ENCODE measurements around the gene DCLK1. TPM values are rescaled to one million over a fixed set of nuclear protein-coding genes. Genes with fewer than 3 reads are reported as not detected.
"Not testable (repeated sequence)": the region's sequence is repeated elsewhere in the genome, so short reads cannot be mapped to it uniquely, and the experiment has no call there.

The DCLK1 gene
- total RNA-seq, 1 experiment from 2014 or later: 6.7 TPM

- DNase-seq (ENCODE audit: extremely low read depth, low read depth): no peak
Measured at GRCh38 chr13:36132376-36132775, 1.2 kb upstream of the DCLK1 start.

DNA sequence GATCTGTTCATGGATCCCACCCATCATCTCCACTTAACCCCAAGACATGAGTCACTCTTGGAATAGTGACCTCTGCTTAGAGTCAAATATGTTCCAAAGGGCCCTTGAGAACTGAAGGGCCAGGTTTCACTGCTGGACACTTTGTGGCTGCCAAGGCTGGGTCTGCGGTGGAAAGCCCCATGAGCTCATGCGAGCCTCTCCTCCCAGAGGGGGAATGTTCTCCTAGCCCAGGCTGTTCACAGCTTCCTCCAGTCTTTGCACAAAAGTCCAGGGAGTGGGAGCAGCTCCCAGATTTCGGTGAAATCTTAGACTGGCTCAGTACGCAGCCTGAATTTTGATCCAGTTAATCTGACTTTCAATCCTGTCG lies 732 bp upstream of the DCLK1 start:
- no peak for DNase-seq (ENCODE audit: extremely low read depth, low read depth)

DNA sequence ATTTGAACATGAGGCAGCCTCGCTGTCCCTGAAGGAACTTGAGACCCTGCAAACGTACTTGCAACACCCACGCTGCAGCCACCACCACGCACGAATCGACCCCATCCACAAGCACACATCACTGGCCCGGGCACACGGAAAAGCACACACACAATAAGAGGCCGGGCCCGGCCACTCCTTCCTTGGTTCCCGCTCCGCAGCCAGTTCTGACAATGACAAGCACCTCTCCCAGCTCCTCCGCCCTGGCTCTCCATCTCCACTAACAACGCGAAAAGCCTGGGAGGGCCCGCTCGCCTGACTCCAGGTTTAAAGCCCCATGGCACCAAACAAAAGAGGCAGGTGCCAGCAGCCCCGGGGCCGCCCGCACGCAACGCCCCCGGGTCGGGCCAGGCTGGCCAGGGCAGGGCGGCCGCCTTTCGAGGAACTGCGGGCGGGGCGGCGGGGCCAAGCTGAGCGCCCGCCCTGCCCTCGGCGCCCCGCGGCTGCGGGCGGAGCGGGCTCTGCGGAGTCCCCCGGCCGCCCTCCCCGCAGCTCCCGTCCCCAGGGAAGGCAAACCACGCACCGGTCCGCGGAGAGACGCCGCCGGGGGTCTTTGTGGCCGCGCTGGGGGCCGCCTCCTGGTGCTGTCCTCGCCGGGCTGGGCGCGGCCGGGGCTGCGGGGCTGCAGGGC lies 495 bp downstream of the DCLK1 start:
- DNase-seq (ENCODE audit: extremely low read depth, low read depth): no peak

- no peak for DNase-seq (ENCODE audit: extremely low read depth, low read depth)
Measured at GRCh38 chr13:36130193-36130551, 1.0 kb downstream of the DCLK1 start.

GRCh38 chr13:36129539-36129938 lies 1.6 kb downstream of the DCLK1 start:
- DNase-seq (ENCODE audit: extremely low read depth, low read depth): no peak

GRCh38 chr13:36126491-36126890 lies 4.7 kb downstream of the DCLK1 start:
- DNase-seq (ENCODE audit: extremely low read depth, low read depth): no peak

- no peak for DNase-seq (ENCODE audit: extremely low read depth, low read depth)
Measured at GRCh38 chr13:36125841-36126240, 5.3 kb downstream of the DCLK1 start.

- DNase-seq (ENCODE audit: extremely low read depth, low read depth): no peak
Measured at GRCh38 chr13:36124236-36124822, 6.9 kb downstream of the DCLK1 start.

DNA sequence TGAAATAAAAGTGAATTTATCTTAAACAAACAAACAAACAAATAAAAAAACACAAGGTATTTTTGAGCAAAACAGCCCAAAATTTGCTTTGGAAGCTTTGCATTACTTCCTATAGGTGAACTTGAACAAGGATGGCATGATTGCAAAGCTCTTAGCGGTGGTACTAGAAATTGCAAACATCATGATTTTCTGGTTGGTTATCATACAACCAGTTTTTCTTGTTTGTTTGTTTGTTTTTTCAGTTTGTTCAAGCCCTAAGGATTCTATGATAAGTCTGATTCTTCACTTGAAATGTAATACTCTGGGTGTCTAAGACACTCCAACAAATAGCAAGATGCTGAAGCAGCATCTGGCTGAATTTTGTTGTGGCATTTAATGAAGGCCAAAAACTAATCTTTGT lies 15.9 kb downstream of the DCLK1 start:
- DNase-seq (ENCODE audit: extremely low read depth, low read depth): no peak

GRCh38 chr13:36114233-36114632 lies 16.9 kb downstream of the DCLK1 start:
- DNase-seq (ENCODE audit: extremely low read depth, low read depth): no peak

- DNase-seq (ENCODE audit: extremely low read depth, low read depth): no peak
Measured at GRCh38 chr13:36108954-36109353, 22.2 kb downstream of the DCLK1 start.

DNA sequence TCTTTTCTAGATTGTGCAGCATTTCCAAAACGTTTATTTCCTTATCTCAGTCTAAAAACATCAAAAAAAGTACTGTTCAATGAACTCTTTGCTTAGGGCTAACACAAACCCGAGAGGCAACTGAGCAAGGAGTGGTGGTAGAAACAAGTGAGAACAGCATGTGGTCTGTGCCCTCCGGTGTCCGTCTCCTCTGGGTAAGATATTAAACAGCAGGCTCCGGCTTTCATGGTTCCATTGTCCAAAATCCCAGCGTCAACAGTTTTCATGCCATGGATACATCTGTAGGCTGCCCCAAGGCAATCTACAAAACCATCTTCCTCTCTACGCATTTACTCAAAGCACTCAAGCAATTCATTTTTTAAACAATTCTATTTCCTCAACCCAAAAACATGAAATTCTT lies 22.8 kb downstream of the DCLK1 start:
- no peak for DNase-seq (ENCODE audit: extremely low read depth, low read depth)

DNA sequence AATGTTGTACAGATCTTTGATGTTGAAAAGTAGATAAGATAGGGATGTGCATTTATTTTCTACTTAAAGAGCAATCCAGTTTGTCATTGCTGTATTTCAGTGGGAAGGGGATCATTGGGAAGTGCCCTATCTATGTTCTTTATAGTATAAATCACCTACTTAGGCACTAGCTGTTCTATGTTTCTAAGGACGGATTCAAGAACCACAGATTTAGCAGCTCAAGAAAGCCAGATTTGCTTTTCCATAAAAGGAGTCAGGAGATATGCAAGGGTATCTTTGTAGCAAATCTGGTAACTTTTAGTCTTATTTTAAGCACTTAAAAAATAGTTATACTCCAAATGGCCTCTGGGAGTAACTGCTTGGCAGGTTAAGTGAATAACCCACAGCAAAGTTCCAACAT lies 23.7 kb downstream of the DCLK1 start:
- no peak for DNase-seq (ENCODE audit: extremely low read depth, low read depth)

DNA sequence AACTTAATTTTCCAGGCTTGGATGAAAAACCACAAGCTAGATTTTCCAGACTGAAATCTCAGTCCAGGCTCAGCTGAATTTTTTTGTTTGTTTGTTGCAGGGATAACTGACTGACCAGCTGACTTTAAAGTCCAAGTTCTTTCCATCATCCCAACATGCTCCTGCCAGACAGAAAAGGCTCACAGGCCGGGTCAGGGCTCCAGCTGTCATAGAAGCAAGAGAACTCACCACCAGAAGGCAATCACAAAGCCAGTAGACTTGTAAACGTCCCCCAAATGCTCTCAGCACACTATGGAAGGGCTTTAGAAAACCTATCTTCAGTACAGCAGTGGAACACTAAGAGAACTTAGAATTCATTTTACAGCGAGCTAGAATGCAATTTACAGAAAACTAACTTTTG lies 25.5 kb downstream of the DCLK1 start:
- DNase-seq (ENCODE audit: extremely low read depth, low read depth): no peak

DNA sequence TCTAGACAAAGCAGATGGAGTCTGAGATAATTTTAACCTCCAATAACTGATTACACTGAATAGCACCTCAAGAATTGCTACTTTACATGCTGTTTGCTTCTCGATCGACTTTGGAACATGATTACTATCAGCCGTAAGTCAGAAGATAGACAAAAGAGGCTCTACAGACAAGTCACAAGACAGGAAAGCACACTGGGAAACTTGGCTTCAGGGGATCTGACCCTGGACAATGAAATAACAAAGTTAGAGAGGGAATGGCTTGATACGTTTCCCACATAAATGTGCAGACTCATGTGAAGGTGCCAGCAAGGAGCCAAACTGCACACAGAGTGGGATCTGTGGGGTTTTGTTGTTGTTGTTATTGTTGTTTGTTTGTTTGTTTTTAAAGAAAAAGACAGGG lies 28.5 kb downstream of the DCLK1 start:
- DNase-seq (ENCODE audit: extremely low read depth, low read depth): no peak

DNA sequence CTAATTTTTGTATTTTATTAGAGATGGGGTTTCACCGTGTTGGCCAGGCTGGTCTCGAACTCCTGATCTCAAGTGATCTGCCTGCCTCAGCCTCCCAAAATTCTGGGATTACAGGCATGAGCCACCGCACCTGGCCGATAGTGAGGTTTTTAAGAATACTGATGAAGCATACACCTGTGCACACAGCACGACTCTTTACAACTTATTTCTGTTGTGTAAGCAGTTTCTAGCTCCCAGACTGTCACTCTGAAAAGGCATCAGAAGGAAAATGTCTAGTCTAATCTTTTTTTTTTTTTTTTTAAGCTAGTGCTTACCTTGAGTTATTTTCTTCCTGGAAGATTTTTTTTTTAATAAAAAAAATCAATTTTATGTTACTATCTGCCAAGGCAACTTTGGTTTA lies 29.3 kb downstream of the DCLK1 start:
- not testable (repeated sequence) for DNase-seq (ENCODE audit: extremely low read depth, low read depth)

- DNase-seq (ENCODE audit: extremely low read depth, low read depth): no peak
Measured at GRCh38 chr13:36101157-36101556, 30.0 kb downstream of the DCLK1 start.

- DNase-seq (ENCODE audit: extremely low read depth, low read depth): no peak
Measured at GRCh38 chr13:36098080-36098479, 33.1 kb downstream of the DCLK1 start.

DNA sequence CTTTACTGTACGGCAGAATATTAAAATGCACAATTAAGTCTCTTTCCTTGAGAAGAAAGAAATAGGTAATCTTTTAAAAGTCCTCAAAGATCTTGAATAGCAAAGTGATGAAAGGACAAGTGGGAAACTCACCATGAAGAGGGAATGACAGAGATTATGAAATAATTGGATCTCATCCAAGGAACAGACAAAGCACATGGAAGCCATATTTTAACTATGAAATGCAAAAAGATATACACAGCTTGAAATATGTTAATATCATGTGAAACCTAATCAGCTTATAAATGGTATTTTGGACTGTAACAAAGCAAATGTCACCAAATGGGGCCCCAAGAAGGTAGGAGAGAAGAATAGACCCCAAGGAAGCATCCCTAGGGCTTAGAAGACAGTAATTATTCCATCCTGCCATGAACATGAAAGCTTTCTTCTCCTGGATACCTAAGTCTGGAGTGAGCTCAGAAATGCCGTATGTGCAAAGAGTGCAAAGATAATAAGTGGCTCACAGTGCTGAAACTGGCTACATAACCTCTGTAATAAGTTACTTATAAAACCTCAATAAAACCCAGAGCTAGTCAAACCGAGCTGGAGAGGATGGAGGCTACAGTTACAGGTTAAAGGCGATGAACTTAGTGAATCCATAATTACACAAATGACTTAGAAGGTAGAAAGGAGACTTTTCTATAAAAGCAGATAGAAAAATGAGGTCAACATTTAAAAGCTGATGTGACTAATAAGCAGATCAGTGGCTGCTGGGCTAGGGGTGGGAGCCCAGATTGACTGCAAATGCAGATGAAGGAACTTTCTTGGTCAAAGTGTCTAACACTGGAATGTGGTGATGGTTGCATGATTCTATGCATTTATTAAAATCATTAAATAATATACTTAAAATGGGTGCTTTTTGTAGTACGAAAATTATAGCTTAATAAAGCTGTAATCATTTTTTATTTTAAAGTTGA lies 34.4 kb downstream of the DCLK1 start:
- no peak for DNase-seq (ENCODE audit: extremely low read depth, low read depth)

GRCh38 chr13:36094478-36094877 lies 36.7 kb downstream of the DCLK1 start:
- no peak for DNase-seq (ENCODE audit: extremely low read depth, low read depth)

- DNase-seq (ENCODE audit: extremely low read depth, low read depth): no peak
Measured at GRCh38 chr13:36090592-36090991, 40.6 kb downstream of the DCLK1 start.

DNA sequence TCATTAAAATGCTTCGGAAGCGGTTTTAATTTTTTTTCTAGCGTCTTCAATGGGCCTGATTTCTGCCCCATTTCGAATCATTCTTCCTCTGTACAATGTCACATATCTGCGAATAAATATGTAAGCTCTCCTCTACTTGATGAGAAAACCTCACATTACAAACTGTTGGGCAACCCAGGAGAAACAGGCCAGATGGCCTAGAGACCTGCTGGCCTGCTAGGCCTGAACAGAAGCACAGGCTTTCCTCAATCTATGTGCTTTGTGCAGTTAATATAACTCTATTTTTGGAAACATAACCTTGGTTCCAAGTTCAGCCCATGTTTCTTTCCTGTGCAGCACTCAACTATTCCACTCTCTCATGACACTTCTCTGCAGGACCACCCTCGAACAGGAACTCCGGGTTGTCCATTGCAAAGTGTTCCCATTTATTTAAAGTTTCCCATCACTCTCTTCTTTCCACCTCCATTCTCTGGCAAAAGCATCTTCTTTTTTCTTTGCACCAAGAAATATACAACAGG lies 42.0 kb downstream of the DCLK1 start:
- no peak for DNase-seq (ENCODE audit: extremely low read depth, low read depth)
